ENCODE measurements around the gene NTF4.
"Not testable (repeated sequence)": the region's sequence is repeated elsewhere in the genome, so short reads cannot be mapped to it uniquely, and the experiment has no call there.

The NTF4 gene

GRCh38 chr19:49056101-49056901 is 8.3 kb downstream of the NTF4 start:
- DNase-seq, result peak in 1 of 4 experiments; percentile 21

- DNase-seq, result not testable (repeated sequence)
Observed at GRCh38 chr19:49050376-49051033, 14.1 kb downstream of the NTF4 start.

- DNase-seq, result not testable (repeated sequence)
Observed at GRCh38 chr19:49049834-49050233, 14.8 kb downstream of the NTF4 start.

DNA sequence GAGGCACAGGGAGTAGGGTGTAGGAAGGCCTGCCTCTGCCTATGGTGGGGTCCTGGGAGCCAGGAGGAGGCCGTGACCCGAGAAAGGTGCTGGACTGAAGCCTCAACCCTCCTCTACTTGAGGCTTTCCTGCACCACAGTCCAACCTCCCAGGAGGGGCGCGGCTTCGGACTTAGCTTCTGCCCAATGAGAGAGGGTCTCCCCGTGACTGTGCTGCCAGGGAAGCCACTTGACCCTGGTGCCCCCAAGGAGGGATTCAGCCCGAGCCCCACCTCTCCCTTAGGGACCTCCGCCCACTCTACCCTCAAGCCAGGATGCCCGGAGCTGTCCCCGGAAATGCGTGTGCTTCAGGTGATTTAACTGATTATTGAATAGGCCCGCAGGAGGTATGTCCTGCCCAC is 15.6 kb downstream of the NTF4 start, which contains the start of gene CGB8:
Gene CGB8, minus strand, starts transcription at position 101 of the 400 bp plus-strand sequence. CDS start 372 bp downstream, outside the sequence.
- not testable (repeated sequence) for DNase-seq

DNA sequence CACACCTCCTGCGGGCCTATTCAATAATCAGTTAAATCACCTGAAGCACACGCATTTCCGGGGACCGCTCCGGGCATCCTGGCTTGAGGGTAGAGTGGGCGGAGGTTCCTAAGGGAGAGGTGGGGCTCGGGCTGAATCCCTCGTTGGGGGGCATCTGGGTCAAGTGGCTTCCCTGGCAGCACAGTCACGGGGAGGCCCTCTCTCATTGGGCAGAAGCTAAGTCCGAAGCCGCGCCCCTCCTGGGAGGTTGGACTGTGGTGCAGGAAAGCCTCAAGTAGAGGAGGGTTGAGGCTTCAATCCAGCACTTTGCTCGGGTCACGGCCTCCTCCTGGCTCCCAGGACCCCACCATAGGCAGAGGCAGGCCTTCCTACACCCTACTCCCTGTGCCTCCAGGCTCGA is 21.1 kb downstream of the NTF4 start, which contains the start of gene CGB5:
Gene CGB5, plus strand, starts transcription at position 301 of the 400 bp plus-strand sequence. CDS start 362 bp downstream, outside the sequence.
- not testable (repeated sequence) for DNase-seq

DNA sequence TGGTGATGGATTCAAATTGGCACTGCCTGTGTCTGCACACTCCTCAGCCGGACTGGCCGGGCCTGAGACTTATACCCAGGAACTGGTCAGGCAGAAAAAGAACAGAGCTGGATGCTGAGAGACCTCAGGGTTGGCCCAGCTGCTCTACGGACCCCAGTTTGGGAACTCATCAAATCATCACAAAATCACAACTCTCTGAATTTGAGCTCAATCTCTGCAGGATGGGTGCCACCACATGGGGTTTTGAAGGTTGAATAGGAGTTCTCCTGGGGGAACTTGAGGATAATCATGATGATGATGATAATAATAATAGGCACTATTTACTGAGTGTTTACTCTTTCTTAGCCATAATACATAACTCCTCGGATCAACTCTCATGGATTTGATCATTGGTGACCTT is 22.0 kb downstream of the NTF4 start:
- not testable (repeated sequence) for DNase-seq

GRCh38 chr19:49042177-49042576 is 22.4 kb downstream of the NTF4 start:
- no peak for DNase-seq

GRCh38 chr19:49039736-49040135 is 24.9 kb downstream of the NTF4 start:
- DNase-seq, result not testable (repeated sequence)

DNA sequence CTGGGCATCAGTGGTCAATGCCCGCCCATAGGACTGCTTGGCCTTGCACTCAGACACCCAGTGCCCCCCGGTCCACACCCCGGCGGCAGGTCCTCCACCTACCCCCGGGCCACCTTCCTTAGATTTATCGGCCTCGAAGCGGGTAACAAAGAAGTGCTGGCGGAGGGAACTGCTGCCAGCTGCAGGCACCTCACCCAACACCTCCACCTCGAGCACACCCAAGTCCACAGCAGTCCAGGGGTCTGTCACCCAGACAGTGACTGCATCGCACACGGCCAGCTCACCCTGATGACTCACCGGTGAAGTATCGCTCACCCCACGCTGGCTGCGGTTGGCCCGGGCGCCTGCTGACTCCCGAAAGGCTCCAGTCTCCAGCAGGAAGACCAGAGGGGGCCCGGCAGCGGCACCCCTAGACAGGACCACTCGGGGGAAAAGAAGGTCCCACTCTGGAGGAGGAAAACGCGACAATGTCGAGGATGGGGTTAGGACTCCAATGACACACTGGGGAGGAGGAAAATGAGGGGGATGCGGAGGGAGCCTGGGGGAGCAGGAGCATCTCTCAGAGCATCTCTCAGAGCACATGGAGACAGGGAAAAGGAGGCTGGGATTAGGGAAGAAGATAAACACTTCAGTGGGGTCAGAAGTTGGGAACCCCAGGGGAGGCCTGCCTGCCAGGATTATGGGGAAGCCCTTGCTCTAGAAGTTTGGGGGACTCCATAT is 25.9 kb downstream of the NTF4 start:
- DNase-seq, result not testable (repeated sequence)

DNA sequence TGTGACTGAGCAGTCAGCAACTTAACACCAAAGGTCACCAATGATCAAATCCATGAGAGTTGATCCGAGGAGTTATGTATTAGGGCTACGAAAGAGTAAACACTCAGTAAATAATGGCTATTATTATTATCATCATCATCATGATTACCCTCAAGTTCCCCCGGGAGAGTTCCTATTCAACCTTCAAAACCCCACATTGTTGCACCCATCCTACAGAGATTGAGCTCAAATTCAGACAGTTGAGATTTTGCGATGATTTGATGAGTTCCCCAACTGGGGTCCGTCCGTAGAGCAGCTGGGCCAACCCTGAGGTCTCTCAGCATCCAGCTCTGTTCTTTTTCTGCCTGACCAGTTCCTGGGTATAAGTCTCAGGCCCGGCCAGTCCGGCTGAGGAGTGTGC is 26.5 kb downstream of the NTF4 start:
- DNase-seq, result not testable (repeated sequence)

GRCh38 chr19:49036815-49037214 is 27.8 kb downstream of the NTF4 start, which contains the start of gene CGB1:
Gene CGB1 (minus strand): TSS chr19:49036895. CDS start chr19:49036711, 184 bp downstream.
- not testable (repeated sequence) for DNase-seq

GRCh38 chr19:49031642-49032301 is 32.8 kb downstream of the NTF4 start, which contains the start of gene CGB2:
Gene CGB2 (plus strand): TSS chr19:49031890. CDS start chr19:49032096, 206 bp downstream.
- peak in 1 of 4 experiments; percentile 25 for DNase-seq

DNA sequence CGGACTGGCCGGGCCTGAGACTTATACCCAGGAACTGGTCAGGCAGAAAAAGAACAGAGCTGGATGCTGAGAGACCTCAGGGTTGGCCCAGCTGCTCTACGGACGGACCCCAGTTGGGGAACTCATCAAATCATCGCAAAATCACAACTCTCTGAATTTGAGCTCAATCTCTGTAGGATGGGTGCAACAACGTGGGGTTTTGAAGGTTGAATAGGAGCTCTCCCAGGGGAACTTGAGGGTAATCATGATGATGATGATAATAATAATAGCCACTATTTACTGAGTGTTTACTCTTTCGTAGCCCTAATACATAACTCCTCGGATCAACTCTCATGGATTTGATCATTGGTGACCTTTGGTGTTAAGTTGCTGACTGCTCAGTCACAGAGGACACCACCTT is 34.3 kb downstream of the NTF4 start:
- DNase-seq, result not testable (repeated sequence)

GRCh38 chr19:49029749-49030148 is 34.9 kb downstream of the NTF4 start:
- not testable (repeated sequence) for DNase-seq

GRCh38 chr19:49028686-49029085 is 35.9 kb downstream of the NTF4 start:
- not testable (repeated sequence) for DNase-seq

DNA sequence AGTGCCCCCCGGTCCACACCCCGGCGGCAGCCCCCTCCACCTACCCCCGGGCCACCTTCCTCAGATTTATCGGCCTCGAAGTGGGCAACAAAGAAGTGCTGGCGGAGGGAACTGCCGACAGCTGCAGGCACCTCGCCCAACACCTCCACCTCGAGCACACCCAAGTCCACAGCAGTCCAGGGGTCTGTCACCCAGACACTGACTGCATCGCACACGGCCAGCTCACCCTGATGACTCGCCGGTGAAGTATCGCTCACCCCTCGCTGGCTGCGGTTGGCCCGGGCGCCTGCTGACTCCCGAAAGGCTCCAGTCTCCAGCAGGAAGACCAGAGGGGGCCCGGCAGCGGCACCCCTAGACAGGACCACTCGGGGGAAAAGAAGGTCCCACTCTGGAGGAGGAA is 39.0 kb downstream of the NTF4 start:
- DNase-seq, result not testable (repeated sequence)

DNA sequence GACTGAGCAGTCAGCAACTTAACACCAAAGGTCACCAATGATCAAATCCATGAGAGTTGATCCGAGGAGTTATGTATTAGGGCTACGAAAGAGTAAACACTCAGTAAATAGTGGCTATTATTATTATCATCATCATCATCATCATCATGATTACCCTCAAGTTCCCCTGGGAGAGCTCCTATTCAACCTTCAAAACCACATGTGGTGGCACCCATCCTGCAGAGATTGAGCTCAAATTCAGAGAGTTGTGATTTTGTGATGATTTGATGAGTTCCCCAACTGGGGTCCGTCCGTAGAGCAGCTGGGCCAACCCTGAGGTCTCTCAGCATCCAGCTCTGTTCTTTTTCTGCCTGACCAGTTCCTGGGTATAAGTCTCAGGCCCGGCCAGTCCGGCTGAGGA is 39.5 kb downstream of the NTF4 start:
- not testable (repeated sequence) for DNase-seq

GRCh38 chr19:49024233-49024632 is 40.4 kb downstream of the NTF4 start, which contains the start of gene CGB3:
Gene CGB3 (minus strand): TSS chr19:49024333. CDS start chr19:49023971, 362 bp downstream.
- not testable (repeated sequence) for DNase-seq

DNA sequence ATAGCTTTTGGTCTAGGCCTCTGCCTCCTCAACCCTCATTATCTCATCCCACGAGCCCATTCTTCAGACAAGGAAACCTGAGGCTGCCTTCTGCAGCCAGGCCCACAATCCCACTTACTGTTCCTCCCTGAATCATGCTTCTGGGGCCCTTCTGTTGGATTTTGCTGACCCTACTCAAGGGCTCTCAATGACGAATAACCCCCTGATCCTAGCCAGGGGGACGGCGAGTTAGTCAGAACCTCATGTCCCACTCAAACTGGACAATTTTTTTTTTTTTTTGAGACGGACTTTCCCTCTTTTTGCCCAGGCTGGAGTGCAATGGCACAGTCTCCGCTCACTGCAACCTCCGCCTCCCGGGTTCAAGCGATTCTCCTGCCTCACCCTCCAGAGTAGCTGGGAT is 42.5 kb downstream of the NTF4 start:
- DNase-seq, result no peak

- DNase-seq, result no peak
Observed at GRCh38 chr19:49020931-49021895, 43.4 kb downstream of the NTF4 start.

GRCh38 chr19:49020342-49020741 is 44.3 kb downstream of the NTF4 start:
- no peak for DNase-seq
